ENCODE measurements around the gene CNPY1. TPM values are rescaled to one million over a fixed set of nuclear protein-coding genes. Genes with fewer than 3 reads are reported as not detected.

CNPY1 gene
- total RNA-seq, 1 donor from 2014 or later, result not detected

- Mint-ChIP-seq H3K36me3 (ENCODE audit: low read depth, unreplicated experiment) (no peaks in the 10 kb centered on the region), H3K27ac (ENCODE audit: unreplicated experiment) (no peak overlapping the region), H3K27me3 (ENCODE audit: low read depth, unreplicated experiment) (peaks cover 91% of the 10 kb centered on the region), H3K9me3 (ENCODE audit: unreplicated experiment) (peaks cover 9% of the 10 kb centered on the region), H3K4me3 (ENCODE audit: unreplicated experiment) (peak overlapping the region; percentile 77), H3K4me1 (ENCODE audit: low read depth, unreplicated experiment) (peaks cover 11% of the 10 kb centered on the region)
- Histone ChIP-seq H3K79me2 (ENCODE audit: insufficient read depth, low read length) (no peaks in the 10 kb centered on the region), H3K9me3 (ENCODE audit: insufficient read depth, low read depth, low read length) (no peaks in the 10 kb centered on the region), H3K9ac (ENCODE audit: low read length) (no peak overlapping the region), H3K4me2 (ENCODE audit: low read length) (no peak overlapping the region), H3K27ac (ENCODE audit: low read depth, low read length) (no peak overlapping the region), H3K36me3 (ENCODE audit: insufficient read depth, low read length) (no peaks in the 10 kb centered on the region), H3K27me3 (ENCODE audit: insufficient read depth, low read length) (peaks cover 75% of the 10 kb centered on the region), H4K20me1 (ENCODE audit: insufficient read depth, low read length) (no peaks in the 10 kb centered on the region), H2AFZ (ENCODE audit: low read depth, low read length) (no peak overlapping the region), H3K4me3 (ENCODE audit: insufficient read depth, low read depth, low read length) (no peak overlapping the region), H3K4me1 (ENCODE audit: insufficient read depth, low read length) (no peaks in the 10 kb centered on the region)
- TF ChIP-seq, protein P1, sequence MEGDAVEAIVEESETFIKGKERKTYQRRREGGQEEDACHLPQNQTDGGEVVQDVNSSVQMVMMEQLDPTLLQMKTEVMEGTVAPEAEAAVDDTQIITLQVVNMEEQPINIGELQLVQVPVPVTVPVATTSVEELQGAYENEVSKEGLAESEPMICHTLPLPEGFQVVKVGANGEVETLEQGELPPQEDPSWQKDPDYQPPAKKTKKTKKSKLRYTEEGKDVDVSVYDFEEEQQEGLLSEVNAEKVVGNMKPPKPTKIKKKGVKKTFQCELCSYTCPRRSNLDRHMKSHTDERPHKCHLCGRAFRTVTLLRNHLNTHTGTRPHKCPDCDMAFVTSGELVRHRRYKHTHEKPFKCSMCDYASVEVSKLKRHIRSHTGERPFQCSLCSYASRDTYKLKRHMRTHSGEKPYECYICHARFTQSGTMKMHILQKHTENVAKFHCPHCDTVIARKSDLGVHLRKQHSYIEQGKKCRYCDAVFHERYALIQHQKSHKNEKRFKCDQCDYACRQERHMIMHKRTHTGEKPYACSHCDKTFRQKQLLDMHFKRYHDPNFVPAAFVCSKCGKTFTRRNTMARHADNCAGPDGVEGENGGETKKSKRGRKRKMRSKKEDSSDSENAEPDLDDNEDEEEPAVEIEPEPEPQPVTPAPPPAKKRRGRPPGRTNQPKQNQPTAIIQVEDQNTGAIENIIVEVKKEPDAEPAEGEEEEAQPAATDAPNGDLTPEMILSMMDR (IDR thresholded peaks at IDR 0.05; ENCODE audit: insufficient read depth, low read depth, low read length), result no peak
- no peak for TF ChIP-seq EZH2 (IDR thresholded peaks at IDR 0.05; ENCODE audit: insufficient read depth, low read length)
- FAIRE-seq (no peak), DNase-seq (ENCODE audit: low read depth) (no peak)
Observed at GRCh38 chr7:155509359-155509724, 37.0 kb downstream of the CNPY1 start.

- Histone ChIP-seq H3K4me1 (ENCODE audit: insufficient read depth, low read length) (no peaks in the 10 kb centered on the region), H3K79me2 (ENCODE audit: insufficient read depth, low read length) (no peaks in the 10 kb centered on the region), H4K20me1 (ENCODE audit: insufficient read depth, low read length) (no peaks in the 10 kb centered on the region), H3K27ac (ENCODE audit: low read depth, low read length) (no peak overlapping the region), H3K9ac (ENCODE audit: low read length) (no peak overlapping the region), H3K27me3 (ENCODE audit: insufficient read depth, low read length) (peaks cover 75% of the 10 kb centered on the region), H3K9me3 (ENCODE audit: insufficient read depth, low read depth, low read length) (no peaks in the 10 kb centered on the region), H3K4me3 (ENCODE audit: insufficient read depth, low read depth, low read length) (no peak overlapping the region), H3K4me2 (ENCODE audit: low read length) (no peak overlapping the region), H2AFZ (ENCODE audit: low read depth, low read length) (no peak overlapping the region), H3K36me3 (ENCODE audit: insufficient read depth, low read length) (no peaks in the 10 kb centered on the region)
- no peak overlapping the region for H3K27ac Mint-ChIP-seq (ENCODE audit: unreplicated experiment)
- DNase-seq (ENCODE audit: low read depth) (no peak), FAIRE-seq (no peak)
- TF ChIP-seq, protein P1 (IDR thresholded peaks at IDR 0.05; ENCODE audit: insufficient read depth, low read depth, low read length), result no peak
- no peak for TF ChIP-seq EZH2 (IDR thresholded peaks at IDR 0.05; ENCODE audit: insufficient read depth, low read length)
- peak overlapping the region; percentile 77 for H3K4me3 Mint-ChIP-seq (ENCODE audit: unreplicated experiment)
- peaks cover 91% of the 10 kb centered on the region for H3K27me3 Mint-ChIP-seq (ENCODE audit: low read depth, unreplicated experiment)
- peaks cover 9% of the 10 kb centered on the region for H3K9me3 Mint-ChIP-seq (ENCODE audit: unreplicated experiment)
- no peaks in the 10 kb centered on the region for H3K36me3 Mint-ChIP-seq (ENCODE audit: low read depth, unreplicated experiment)
- H3K4me1 Mint-ChIP-seq (ENCODE audit: low read depth, unreplicated experiment), result peaks cover 11% of the 10 kb centered on the region
Observed at GRCh38 chr7:155508376-155509358, 37.7 kb downstream of the CNPY1 start.

- Histone ChIP-seq H4K20me1 (ENCODE audit: insufficient read depth, low read length) (no peaks in the 10 kb centered on the region), H3K27ac (ENCODE audit: low read depth, low read length) (no peak overlapping the region), H3K4me2 (ENCODE audit: low read length) (no peak overlapping the region), H3K9ac (ENCODE audit: low read length) (no peak overlapping the region), H3K4me3 (ENCODE audit: insufficient read depth, low read depth, low read length) (no peak overlapping the region), H3K79me2 (ENCODE audit: insufficient read depth, low read length) (no peaks in the 10 kb centered on the region), H3K36me3 (ENCODE audit: insufficient read depth, low read length) (no peaks in the 10 kb centered on the region), H3K9me3 (ENCODE audit: insufficient read depth, low read depth, low read length) (no peaks in the 10 kb centered on the region), H3K4me1 (ENCODE audit: insufficient read depth, low read length) (no peaks in the 10 kb centered on the region), H2AFZ (ENCODE audit: low read depth, low read length) (no peak overlapping the region), H3K27me3 (ENCODE audit: insufficient read depth, low read length) (peaks cover 80% of the 10 kb centered on the region)
- no peak overlapping the region for H3K4me3 Mint-ChIP-seq (ENCODE audit: unreplicated experiment)
- peaks cover 9% of the 10 kb centered on the region for H3K9me3 Mint-ChIP-seq (ENCODE audit: unreplicated experiment)
- H3K27me3 Mint-ChIP-seq (ENCODE audit: low read depth, unreplicated experiment), result peaks cover 94% of the 10 kb centered on the region
- TF ChIP-seq, protein P1 (IDR thresholded peaks at IDR 0.05; ENCODE audit: insufficient read depth, low read depth, low read length), result no peak
- TF ChIP-seq EZH2 (IDR thresholded peaks at IDR 0.05; ENCODE audit: insufficient read depth, low read length), result no peak
- H3K36me3 Mint-ChIP-seq (ENCODE audit: low read depth, unreplicated experiment), result no peaks in the 10 kb centered on the region
- H3K4me1 Mint-ChIP-seq (ENCODE audit: low read depth, unreplicated experiment), result peaks cover 11% of the 10 kb centered on the region
- DNase-seq (ENCODE audit: low read depth) (no peak), FAIRE-seq (no peak)
- no peak overlapping the region for H3K27ac Mint-ChIP-seq (ENCODE audit: unreplicated experiment)
Observed at GRCh38 chr7:155507576-155507975, 38.8 kb downstream of the CNPY1 start.
